HG03432 (cell line): Measurements from ENCODE around the gene AKT1S1.
"Not testable (repeated sequence)": the region's sequence is repeated elsewhere in the genome, so short reads cannot be mapped to it uniquely, and the experiment has no call there.

Experiments used
- ATAC-seq: cut with Tn5 transposase; IDR thresholded peaks from one replicate; pipeline ENCODE4 v1.9.1; 2021; ENCODE audit warnings: mild to moderate bottlenecking, moderate library complexity; ENCODE audit not compliant: unreplicated experiment

AKT1S1 gene

GRCh38 chr19:49840321-49840720 is 36.8 kb downstream of the AKT1S1 start:
- no peak for ATAC-seq

GRCh38 chr19:49839713-49840112 is 37.4 kb downstream of the AKT1S1 start:
- no peak for ATAC-seq

- no peak for ATAC-seq
Observed at GRCh38 chr19:49838885-49839588, 38.1 kb downstream of the AKT1S1 start.

- ATAC-seq: no peak
Observed at GRCh38 chr19:49837425-49837824, 39.7 kb downstream of the AKT1S1 start.

- ATAC-seq: no peak
Observed at GRCh38 chr19:49837009-49837310, 40.2 kb downstream of the AKT1S1 start.

GRCh38 chr19:49836176-49837008 is 40.8 kb downstream of the AKT1S1 start:
- ATAC-seq: no peak

GRCh38 chr19:49835562-49835961 is 41.6 kb downstream of the AKT1S1 start:
- ATAC-seq: no peak

- no peak for ATAC-seq
Observed at GRCh38 chr19:49833599-49833998, 43.6 kb downstream of the AKT1S1 start.

- no peak for ATAC-seq
Observed at GRCh38 chr19:49832556-49832955, 44.6 kb downstream of the AKT1S1 start.

- ATAC-seq: no peak
Observed at GRCh38 chr19:49831592-49831991, 45.6 kb downstream of the AKT1S1 start.

- no peak for ATAC-seq
Observed at GRCh38 chr19:49830766-49831165, 46.4 kb downstream of the AKT1S1 start.

- ATAC-seq: no peak
Observed at GRCh38 chr19:49829721-49830120, 47.4 kb downstream of the AKT1S1 start.

GRCh38 chr19:49829200-49829599 is 48.0 kb downstream of the AKT1S1 start:
- no peak for ATAC-seq

- ATAC-seq: no peak
Observed at GRCh38 chr19:49827034-49827433, 50.1 kb downstream of the AKT1S1 start.

GRCh38 chr19:49824662-49825061 is 52.5 kb downstream of the AKT1S1 start:
- no peak for ATAC-seq

- ATAC-seq: no peak
Observed at GRCh38 chr19:49823472-49823871, 53.7 kb downstream of the AKT1S1 start.

- ATAC-seq: no peak
Observed at GRCh38 chr19:49820125-49820524, 57.0 kb downstream of the AKT1S1 start.

GRCh38 chr19:49819452-49820115 is 57.6 kb downstream of the AKT1S1 start:
- ATAC-seq: not testable (repeated sequence)
